ENCODE data around the gene PCSK5. TPM values are rescaled to one million over a fixed set of nuclear protein-coding genes. Genes with fewer than 3 reads are reported as not detected.

PCSK5 gene
- total and polyA plus RNA-seq, 5 donors: 2.6 to 7.6 (median 5.6) TPM

DNA sequence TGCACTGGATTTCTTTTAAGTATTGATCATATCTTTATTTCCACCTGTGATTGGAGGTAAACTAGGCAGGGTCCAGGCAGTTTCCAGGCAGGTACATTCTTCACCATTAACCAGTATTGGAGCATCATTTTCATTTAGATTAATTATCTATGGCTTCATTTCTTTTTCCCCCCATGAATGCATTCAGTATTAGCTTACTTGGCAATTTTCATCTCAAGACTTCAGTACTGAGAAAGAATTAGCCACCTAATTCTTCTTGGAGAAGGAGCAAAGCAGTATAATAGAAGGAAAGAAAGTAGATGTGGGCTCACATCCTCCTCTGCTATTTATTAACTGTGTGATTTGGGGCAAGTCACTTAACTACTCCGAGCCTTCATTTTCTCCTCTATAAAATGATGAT, 295.0 kb downstream of the PCSK5 start:
- ATAC-seq (no peak), DNase-seq (no peak)
- H3K9me3 ChIP-seq (ENCODE audit: control insufficient read depth, low read length): no peaks in the 10 kb centered on the region
- no peak overlapping the region for H3K27ac ChIP-seq (ENCODE audit: low read length)
- intact Hi-C loops (cut with DNase I): no loop called here
- peaks cover 3% of the 10 kb centered on the region for H3K4me1 ChIP-seq (ENCODE audit: control insufficient read depth, insufficient read depth, low read length)
- no peak overlapping the region for H3K4me3 ChIP-seq (ENCODE audit: low read length)
- H3K27me3 ChIP-seq (ENCODE audit: control insufficient read depth, insufficient read depth): no peaks in the 10 kb centered on the region
- WGBS: 98% methylated on average over 1 of the region's 1 CpG

DNA sequence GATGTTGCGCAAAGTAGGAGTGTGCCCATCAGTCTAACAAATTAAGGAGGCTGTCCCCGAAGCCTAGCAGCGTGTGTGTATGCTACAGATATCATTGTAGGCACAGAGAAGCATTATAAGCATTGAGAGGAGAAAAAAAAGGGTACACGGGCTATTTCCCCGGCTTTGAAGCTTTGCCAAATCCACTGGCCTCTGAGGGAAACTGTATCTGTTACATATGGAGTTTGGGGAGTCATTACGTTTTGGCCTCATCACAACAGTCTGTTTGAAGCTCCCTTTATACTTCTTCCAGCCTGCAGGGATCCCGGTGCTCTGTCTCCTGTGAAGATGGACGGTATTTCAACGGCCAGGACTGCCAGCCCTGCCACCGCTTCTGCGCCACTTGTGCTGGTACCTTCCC, 297.8 kb downstream of the PCSK5 start:
- WGBS: 89% methylated on average over 11 of the region's 11 CpGs
- no peak overlapping the region for H3K27ac ChIP-seq (ENCODE audit: low read length)
- no peak for DNase-seq
- no peak overlapping the region for H3K4me3 ChIP-seq (ENCODE audit: low read length)
- ATAC-seq: no peak
- no peaks in the 10 kb centered on the region for H3K27me3 ChIP-seq (ENCODE audit: control insufficient read depth, insufficient read depth)
- intact Hi-C loops (cut with DNase I): no loop called here
- no peaks in the 10 kb centered on the region for H3K4me1 ChIP-seq (ENCODE audit: control insufficient read depth, insufficient read depth, low read length)
- no peaks in the 10 kb centered on the region for H3K9me3 ChIP-seq (ENCODE audit: control insufficient read depth, low read length)

DNA sequence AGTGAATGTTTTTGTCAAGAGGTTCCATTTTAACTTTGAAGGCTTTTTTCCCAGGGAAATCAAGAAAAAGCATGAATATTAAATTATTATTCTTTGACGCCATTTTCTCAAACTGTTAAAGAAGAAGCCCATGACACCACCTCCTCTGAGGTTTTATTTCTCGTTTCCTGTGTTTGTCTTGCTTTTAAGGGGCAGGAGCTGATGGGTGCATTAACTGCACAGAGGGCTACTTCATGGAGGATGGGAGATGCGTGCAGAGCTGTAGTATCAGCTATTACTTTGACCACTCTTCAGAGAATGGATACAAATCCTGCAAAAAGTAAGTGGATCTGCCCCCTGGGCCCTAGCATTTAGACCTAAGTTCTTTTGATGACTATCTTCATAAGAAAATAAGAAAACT, 298.4 kb downstream of the PCSK5 start:
- no peaks in the 10 kb centered on the region for H3K9me3 ChIP-seq (ENCODE audit: control insufficient read depth, low read length)
- H3K27me3 ChIP-seq (ENCODE audit: control insufficient read depth, insufficient read depth): no peaks in the 10 kb centered on the region
- H3K4me3 ChIP-seq (ENCODE audit: low read length): no peak overlapping the region
- intact Hi-C loops (cut with DNase I): no loop called here
- WGBS: 92% methylated on average over 3 of the region's 3 CpGs
- no peaks in the 10 kb centered on the region for H3K4me1 ChIP-seq (ENCODE audit: control insufficient read depth, insufficient read depth, low read length)
- DNase-seq (no peak), ATAC-seq (no peak)
- H3K27ac ChIP-seq (ENCODE audit: low read length): no peak overlapping the region

DNA sequence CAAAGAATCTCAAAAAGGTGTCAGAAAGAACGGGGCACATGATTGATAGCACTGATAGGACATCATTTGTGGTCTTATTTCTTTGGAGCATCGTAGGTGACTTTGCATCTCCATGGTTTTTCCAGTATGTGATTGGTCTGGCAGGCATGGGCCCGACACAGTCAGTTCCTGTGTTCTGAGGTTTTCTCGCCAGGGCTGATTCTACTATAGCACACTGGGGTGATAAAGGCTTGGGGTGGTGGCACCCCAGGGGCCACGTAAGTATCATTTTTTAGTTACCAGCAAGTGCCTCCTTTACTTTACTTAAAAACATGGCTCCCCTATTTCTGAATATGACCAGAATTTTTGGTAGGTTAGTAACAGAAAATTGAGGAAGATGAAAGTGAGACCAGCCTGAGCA, 301.0 kb downstream of the PCSK5 start:
- DNase-seq (no peak), ATAC-seq (no peak)
- no peak overlapping the region for H3K27ac ChIP-seq (ENCODE audit: low read length)
- H3K4me1 ChIP-seq (ENCODE audit: control insufficient read depth, insufficient read depth, low read length): no peaks in the 10 kb centered on the region
- H3K9me3 ChIP-seq (ENCODE audit: control insufficient read depth, low read length): no peaks in the 10 kb centered on the region
- WGBS: 92% methylated on average over 5 of the region's 5 CpGs
- intact Hi-C loops (cut with DNase I): no loop called here
- no peaks in the 10 kb centered on the region for H3K27me3 ChIP-seq (ENCODE audit: control insufficient read depth, insufficient read depth)
- H3K4me3 ChIP-seq (ENCODE audit: low read length): no peak overlapping the region

DNA sequence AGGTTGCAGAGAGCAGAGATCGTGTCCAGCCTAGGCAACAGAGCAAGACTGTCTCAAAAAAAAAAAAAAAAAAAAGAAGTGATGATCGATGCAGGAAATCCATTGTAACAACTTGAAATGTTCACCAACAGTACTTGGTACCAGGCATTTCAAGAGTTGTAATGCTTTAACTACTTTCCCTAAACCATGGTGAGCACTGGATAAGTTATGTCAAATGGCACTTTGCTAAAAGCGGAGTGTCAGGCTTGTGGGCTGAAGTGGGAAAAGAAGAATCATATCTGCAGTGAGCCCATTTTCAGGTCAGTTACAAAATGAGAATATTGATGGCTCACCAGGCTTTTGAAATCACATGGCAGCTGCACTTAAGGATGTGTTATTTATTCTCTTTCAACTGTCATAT, 301.5 kb downstream of the PCSK5 start:
- H3K4me1 ChIP-seq (ENCODE audit: control insufficient read depth, insufficient read depth, low read length): no peaks in the 10 kb centered on the region
- no peak for DNase-seq
- H3K4me3 ChIP-seq (ENCODE audit: low read length): no peak overlapping the region
- no peak overlapping the region for H3K27ac ChIP-seq (ENCODE audit: low read length)
- intact Hi-C loops (cut with DNase I): no loop called here
- no peaks in the 10 kb centered on the region for H3K9me3 ChIP-seq (ENCODE audit: control insufficient read depth, low read length)
- ATAC-seq: no peak
- H3K27me3 ChIP-seq (ENCODE audit: control insufficient read depth, insufficient read depth): no peaks in the 10 kb centered on the region
- WGBS: 95% methylated on average over 3 of the region's 3 CpGs

DNA sequence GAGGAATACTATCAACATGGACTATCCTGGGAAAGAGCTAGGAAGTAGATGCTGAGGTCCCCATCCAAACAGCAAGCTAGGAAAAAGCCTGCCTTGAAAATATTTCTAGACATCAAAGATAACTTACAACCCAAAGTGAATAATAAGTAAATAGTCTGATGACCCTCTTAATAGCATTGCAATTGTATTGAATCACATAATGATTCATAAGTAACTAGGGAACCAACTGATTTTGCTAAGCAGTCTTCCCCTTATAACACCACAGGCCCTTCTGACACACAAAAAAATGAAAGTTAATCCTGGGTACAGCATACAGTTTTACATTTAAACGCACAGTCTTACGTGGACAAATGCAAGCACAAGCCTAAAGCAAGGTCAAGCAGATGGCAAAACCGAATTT, 304.4 kb downstream of the PCSK5 start:
- WGBS: 95% methylated on average over 3 of the region's 3 CpGs
- H3K27ac ChIP-seq (ENCODE audit: low read length): no peak overlapping the region
- H3K4me3 ChIP-seq (ENCODE audit: low read length): no peak overlapping the region
- DNase-seq (no peak), ATAC-seq (no peak)
- no peaks in the 10 kb centered on the region for H3K27me3 ChIP-seq (ENCODE audit: control insufficient read depth, insufficient read depth)
- no peaks in the 10 kb centered on the region for H3K4me1 ChIP-seq (ENCODE audit: control insufficient read depth, insufficient read depth, low read length)
- no peaks in the 10 kb centered on the region for H3K9me3 ChIP-seq (ENCODE audit: control insufficient read depth, low read length)
- intact Hi-C loops (cut with DNase I): no loop called here

DNA sequence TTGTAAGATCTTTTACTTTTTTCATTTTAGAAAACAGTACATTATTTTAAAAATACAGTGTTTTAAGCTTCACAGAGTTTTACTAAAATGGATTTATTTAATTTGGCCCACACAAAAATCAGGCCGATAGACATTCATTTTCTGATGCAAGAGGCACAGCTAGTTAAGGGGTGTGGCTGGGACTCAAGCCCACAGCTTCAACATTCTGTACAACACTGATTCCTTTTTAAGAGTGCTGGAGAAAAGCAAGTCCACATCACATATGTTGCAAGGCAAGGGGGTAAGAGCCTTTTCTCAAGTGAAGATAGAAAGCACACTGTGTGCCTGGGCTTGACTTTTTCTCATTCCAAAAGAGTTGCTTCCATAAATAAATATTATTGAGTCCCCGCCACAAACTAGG, 307.9 kb downstream of the PCSK5 start:
- H3K4me3 ChIP-seq (ENCODE audit: low read length): no peak overlapping the region
- no peaks in the 10 kb centered on the region for H3K4me1 ChIP-seq (ENCODE audit: control insufficient read depth, insufficient read depth, low read length)
- 67% methylated on average over 2 of the region's 2 CpGs for WGBS
- no peaks in the 10 kb centered on the region for H3K9me3 ChIP-seq (ENCODE audit: control insufficient read depth, low read length)
- DNase-seq (peak; percentile 59 to 84 (median 65)), ATAC-seq (peak; percentile 78 to 79)
- H3K27me3 ChIP-seq (ENCODE audit: control insufficient read depth, insufficient read depth): no peaks in the 10 kb centered on the region
- intact Hi-C loops (cut with DNase I): no loop called here
- H3K27ac ChIP-seq (ENCODE audit: low read length): no peak overlapping the region

DNA sequence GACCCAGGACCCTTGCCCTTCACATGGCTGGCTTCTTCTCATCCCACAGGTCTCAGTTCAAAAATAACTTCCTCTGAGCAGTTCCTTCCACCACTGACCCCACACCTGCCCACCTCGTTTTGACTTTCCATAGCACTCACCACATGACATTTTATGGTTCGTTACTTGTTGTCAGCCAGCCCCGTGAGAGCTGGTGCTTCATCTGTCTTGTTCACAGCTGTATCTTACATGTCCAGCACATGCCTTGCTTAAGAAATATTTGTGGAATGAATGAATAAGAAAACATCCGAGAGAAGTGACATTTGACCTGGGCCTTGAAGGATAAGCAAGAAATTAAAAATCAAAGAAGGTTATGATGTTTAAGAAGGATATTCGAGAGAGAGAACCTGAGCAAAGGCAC, 309.8 kb downstream of the PCSK5 start:
- WGBS: 68% methylated on average over 5 of the region's 5 CpGs

DNA sequence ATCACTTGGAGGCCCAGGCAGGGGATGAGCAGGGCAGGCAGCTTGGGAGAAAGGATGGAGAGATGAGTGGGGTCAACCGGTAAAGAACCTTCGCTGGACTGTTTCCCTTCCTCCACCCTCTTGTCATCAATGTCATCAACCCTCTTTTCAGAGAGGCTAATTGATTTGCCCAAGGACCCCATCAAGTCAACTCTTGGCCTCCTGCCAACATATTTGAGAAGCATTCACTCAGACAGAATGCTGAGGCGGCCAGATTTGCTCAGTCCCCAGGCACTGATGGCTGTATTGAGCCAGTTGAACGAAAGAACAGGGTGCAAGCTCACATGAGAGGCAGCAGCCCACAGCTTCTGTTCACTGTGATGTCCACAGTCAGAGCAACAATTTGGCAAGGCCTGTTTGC, 310.3 kb downstream of the PCSK5 start:
- intact Hi-C loops (cut with DNase I): no loop called here
- H3K27me3 ChIP-seq (ENCODE audit: control insufficient read depth, insufficient read depth): no peaks in the 10 kb centered on the region
- no peak overlapping the region for H3K27ac ChIP-seq (ENCODE audit: low read length)
- no peak overlapping the region for H3K4me3 ChIP-seq (ENCODE audit: low read length)
- 73% methylated on average over 4 of the region's 4 CpGs for WGBS
- DNase-seq (no peak), ATAC-seq (no peak)
- no peaks in the 10 kb centered on the region for H3K4me1 ChIP-seq (ENCODE audit: control insufficient read depth, insufficient read depth, low read length)
- no peaks in the 10 kb centered on the region for H3K9me3 ChIP-seq (ENCODE audit: control insufficient read depth, low read length)

More for the DNA sequence above, 309.8 kb downstream of the PCSK5 start:
- Histone ChIP-seq H3K9me3 (ENCODE audit: control insufficient read depth, low read length) (no peaks in the 10 kb centered on the region), H3K4me1 (ENCODE audit: control insufficient read depth, insufficient read depth, low read length) (no peaks in the 10 kb centered on the region), H3K4me3 (ENCODE audit: low read length) (no peak overlapping the region), H3K27ac (ENCODE audit: low read length) (no peak overlapping the region), H3K27me3 (ENCODE audit: control insufficient read depth, insufficient read depth) (no peaks in the 10 kb centered on the region)
- ATAC-seq (no peak), DNase-seq (no peak)
- intact Hi-C loops (cut with DNase I): no loop called here

DNA sequence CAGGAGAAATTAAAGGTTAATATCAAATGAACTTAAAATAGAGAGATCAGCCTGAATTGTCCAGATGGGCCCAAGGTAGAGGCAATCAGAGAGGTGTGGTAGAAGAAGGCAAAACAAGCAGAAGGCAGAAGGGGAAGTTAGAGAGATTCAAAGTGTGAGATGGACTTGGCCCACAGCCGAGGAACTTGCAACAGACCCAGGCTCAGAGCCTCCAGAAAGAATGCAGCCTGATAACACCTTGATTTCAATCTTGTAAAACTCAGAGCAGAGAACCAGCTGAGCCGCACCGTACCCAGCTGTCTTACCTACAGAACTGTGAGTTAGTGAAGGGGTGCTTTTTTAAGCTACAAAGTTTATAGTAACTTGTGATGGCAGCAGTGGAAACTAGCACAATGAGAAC, 312.9 kb downstream of the PCSK5 start:
- intact Hi-C loops (cut with DNase I): no loop called here
- ATAC-seq: peak in 1 of 2 donors; percentile 47

DNA sequence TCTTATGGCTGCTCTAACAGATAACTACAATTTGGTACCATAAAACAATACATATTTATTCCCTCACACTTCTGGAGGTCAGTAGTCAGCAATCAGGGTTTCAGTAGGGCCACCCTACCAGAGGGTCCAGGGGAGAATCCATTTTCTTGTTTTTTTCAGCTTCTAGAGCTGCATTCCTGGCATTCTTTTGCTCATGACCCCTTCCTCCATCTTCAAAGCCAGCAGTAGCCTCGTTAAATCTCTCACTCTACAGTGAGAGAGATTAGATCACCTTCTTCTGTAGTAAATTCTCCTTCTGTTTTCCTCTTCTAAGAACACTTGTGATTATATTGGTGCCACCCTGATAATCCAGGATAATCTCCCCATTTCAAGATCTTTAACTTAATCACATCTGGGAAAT, 316.3 kb downstream of the PCSK5 start:
- 37% methylated on average over 1 of the region's 1 CpG for WGBS
- intact Hi-C loops (cut with DNase I): no loop called here
- DNase-seq: no peak
- Histone ChIP-seq H3K27me3 (ENCODE audit: control insufficient read depth, insufficient read depth) (no peaks in the 10 kb centered on the region), H3K4me1 (ENCODE audit: control insufficient read depth, insufficient read depth, low read length) (no peaks in the 10 kb centered on the region), H3K4me3 (ENCODE audit: low read length) (no peak overlapping the region), H3K27ac (ENCODE audit: low read length) (no peak overlapping the region), H3K9me3 (ENCODE audit: control insufficient read depth, low read length) (no peaks in the 10 kb centered on the region)
- ATAC-seq: no peak

More for the DNA sequence above, 312.9 kb downstream of the PCSK5 start:
- Histone ChIP-seq H3K4me3 (ENCODE audit: low read length) (no peak overlapping the region), H3K4me1 (ENCODE audit: control insufficient read depth, insufficient read depth, low read length) (no peaks in the 10 kb centered on the region), H3K27ac (ENCODE audit: low read length) (no peak overlapping the region), H3K9me3 (ENCODE audit: control insufficient read depth, low read length) (no peaks in the 10 kb centered on the region), H3K27me3 (ENCODE audit: control insufficient read depth, insufficient read depth) (no peaks in the 10 kb centered on the region)
- 31% methylated on average over 3 of the region's 3 CpGs for WGBS
- peak in 2 of 3 donors; percentile 37 to 77 for DNase-seq

DNA sequence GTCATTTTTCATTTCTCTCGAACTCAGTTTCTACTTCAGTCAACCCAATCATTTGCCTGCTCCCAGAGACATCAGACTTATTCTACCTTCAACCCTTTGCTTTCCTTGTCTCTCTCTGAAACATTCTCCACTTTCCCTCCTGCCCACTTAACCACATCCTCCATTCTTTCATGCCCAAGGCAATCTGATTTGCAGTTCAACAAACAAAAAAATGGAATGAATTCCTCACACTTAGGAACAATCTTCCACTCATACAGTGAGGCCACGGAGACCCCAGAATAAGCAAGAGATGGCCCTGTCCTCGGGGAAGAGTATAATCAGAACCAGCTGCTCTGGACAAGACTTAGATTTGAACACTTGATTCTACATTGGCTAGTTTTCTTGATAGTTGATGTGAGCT, 323.3 kb downstream of the PCSK5 start:
- no peak for ATAC-seq

More for the DNA sequence above, 323.3 kb downstream of the PCSK5 start:
- Histone ChIP-seq H3K4me3 (ENCODE audit: low read length) (no peak overlapping the region), H3K4me1 (ENCODE audit: control insufficient read depth, insufficient read depth, low read length) (no peaks in the 10 kb centered on the region), H3K9me3 (ENCODE audit: control insufficient read depth, low read length) (no peaks in the 10 kb centered on the region), H3K27ac (ENCODE audit: low read length) (no peak overlapping the region), H3K27me3 (ENCODE audit: control insufficient read depth, insufficient read depth) (no peaks in the 10 kb centered on the region)
- intact Hi-C loops (cut with DNase I): no loop called here
- no peak for DNase-seq
- WGBS: 84% methylated on average over 3 of the region's 3 CpGs

Measured in right cardiac atrium (tissue), 5 donors.